ENCODE measurements around the gene NLGN4Y.

The NLGN4Y gene

DNA sequence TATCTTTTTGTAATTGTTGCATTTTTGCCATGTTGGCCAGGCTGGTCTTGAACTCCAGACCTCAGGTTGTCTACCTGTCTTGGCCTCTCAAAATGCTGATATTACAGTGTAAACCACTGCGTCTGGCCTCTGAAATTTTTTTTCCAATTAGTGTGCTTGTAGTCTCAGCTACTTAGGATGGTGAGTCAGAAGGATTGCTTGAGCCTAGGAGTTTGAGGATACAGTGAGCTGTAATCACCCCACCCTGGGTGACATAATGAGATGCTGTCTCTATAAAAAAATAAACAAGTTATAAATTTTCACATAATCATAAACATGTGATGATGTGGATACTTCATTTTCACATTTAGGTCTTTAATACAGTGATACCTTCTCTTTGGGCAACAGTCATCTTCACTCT, 154.9 kb downstream of the NLGN4Y start:
- DNase-seq, result no peak

DNA sequence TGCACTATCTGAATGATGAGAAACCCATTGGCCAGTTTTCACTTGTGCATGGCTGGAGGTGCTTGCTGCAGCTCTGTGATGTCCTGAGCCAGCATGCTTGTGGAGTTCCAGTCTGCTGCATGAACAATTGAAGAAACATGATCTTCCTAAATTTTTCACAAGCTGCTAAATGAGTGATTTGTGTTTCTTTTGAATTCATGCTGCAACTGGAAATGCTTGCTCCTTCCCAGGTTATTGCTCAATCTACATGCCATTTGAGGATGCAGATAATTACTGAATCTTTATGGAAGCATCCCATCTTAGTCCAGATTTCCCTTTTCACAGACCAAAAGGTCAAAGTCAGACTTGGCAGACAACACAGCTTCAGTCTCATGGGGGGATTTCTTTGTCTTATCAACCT, 170.2 kb downstream of the NLGN4Y start:
- peak; percentile 66 for DNase-seq

DNA sequence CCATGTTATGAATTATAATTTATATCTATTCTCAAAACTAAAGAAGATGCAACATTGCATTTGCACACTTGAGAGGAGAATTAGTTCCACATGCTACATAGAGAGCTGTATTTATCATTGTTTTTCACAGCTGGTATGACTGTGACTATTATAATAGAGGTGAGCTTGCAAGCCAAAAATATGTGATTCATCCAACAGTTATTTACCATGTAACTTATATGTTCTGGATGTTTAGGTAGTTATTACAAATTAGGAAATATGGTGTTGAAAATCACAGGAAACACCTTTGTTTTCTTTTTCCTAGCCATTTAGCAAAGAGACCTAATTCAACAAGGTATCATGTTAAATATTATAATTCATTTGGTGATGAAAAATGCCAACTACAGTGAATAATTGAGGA, 183.8 kb downstream of the NLGN4Y start:
- peak; percentile 29 for DNase-seq

DNA sequence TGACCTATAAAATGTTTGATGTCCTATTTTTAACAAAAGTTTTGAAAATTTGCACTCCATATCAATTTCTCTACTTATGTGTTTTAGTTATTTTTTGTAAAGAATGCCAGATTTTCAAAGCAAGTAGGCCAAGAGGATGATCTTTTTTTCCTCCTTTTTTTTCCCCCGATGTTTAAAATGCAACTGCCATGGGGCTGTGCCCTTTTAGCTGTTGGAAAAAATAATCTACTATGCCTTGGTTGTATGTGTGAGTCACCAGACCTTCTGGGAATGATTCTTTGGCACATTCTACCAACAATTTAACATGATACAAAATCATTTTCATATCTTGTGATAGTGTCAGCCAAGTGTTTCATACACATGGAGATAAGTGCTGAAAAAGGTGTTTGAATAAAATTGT, 217.3 kb downstream of the NLGN4Y start:
- DNase-seq, result no peak

DNA sequence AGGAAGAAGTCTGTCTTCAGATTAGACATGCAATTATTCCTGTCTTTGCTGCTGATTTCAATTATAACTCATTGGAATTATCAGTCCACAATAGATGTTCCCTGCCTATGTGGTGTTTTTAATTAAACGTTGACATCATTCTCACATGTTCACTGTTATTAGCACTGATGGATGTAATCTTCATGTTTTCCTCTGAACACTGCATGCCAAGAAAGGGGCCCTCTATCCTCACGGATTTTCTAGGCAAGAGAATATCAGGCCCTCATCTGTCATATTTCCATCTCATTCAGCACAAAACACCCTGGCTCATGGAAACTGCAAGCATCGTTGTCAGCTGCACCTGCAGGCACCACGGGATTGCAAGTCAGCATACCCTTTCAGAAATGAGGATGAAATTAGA, 224.0 kb downstream of the NLGN4Y start:
- no peak for DNase-seq

DNA sequence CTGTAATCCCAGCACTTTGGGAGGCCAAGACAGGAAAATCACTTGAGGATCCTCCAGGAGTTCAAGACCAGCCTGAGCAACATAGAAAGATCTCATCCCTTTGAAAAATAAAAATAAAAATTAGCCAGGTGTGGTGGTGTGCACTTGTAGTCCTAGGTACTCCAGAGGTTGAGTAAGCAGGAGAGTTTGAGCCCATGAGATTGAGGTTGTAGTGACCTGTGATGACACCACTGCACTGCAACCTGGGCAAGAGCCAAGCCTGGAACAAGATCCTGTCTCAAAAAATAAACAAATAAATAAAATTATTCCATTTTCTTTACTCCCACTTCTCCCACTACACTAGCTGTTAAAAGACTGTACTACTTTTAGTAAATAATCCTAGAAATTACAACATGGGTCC, 231.2 kb downstream of the NLGN4Y start:
- DNase-seq, result no peak

DNA sequence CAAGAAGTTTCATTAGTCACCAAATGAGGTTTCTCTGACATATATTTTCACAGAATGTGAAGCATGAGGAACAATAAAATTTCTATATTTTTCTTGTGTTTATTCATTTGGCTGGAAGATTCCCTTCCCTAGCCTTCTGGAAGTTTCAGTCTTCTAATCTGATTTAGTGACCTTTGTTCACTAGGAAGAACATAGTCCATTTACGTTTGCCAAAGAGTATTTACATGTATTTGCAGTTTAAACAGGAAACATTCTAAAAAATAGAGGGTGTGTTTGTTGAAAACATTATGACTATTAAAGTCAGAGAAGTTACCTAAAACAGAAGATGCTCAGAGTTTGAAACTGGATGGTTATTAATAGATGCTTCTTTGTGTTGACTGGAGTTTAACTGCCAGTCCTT, 238.6 kb downstream of the NLGN4Y start:
- DNase-seq, result no peak

DNA sequence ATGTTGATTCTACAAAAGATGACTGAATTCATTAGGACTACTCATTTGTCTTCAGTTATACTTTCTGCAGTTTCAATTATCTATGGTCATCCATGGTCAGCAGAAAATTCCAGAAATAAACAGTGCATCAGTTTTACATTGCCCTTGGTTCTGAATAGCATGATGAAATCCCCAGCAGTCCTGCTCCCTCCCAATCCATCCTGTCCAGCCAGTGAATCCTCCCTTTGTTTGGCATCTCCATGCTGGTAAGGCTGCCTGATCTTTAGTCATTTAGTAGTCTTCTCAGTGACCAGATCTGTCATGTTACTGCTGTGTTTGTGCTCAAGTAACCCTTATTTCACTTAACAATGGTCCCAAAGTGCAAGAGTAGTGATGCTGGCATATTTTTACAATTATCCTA, 239.3 kb downstream of the NLGN4Y start:
- DNase-seq, result no peak

DNA sequence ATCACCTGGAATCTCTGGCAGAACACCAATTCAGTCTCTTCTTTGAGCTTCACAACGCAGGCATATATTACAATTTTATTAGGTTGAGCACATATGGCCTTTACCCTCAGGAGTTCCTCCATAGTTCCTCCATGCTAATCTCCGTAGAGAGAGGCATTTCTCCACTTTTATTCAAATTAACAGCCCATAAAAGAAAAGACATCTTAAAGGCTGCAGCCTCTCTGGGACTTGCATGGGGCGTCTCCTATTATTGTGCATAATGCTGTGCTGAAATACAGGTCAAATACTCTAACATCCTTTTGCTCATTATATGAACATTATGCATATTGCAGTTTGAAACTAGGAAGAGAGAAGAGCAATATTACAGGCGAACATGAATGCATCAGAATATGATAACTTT, 253.9 kb downstream of the NLGN4Y start:
- DNase-seq, result no peak

DNA sequence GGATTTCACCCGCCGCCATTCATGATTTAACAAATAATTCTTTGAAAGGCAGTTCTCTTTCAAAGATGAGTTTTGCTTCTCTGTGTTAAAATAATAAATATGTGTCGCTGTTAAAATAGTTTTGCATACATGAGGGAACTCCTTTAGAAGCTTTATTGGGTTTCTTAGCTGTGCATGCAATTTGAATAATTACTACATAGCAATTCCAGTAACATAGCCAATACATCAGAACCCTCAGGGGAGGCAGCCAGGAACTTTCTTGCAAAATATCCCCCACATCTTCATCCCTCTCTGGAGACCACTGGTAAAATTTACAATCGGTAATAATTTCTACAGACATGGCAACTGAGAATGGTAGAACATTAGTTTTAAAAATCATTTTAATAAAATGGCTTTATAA, 268.8 kb downstream of the NLGN4Y start:
- DNase-seq, result no peak

DNA sequence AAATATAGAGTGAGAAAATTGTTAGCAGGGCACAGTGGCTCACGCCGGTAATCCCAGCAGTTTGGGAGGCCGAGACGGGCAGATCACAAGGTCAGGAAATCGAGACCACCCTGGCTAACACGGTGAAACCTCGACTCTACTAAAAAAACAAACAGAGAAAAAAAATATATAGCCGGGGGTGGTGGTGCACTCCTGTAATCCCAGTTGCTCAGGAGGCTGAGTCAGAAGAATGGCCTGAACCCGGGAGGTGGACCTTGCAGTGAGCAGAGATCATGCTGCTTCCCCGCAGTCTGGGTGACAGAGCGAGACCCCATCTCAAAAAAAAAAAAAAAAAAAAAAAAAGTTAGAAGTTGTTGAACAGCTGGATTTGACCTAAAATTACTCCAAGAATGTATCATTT, 269.3 kb downstream of the NLGN4Y start:
- DNase-seq, result no peak

DNA sequence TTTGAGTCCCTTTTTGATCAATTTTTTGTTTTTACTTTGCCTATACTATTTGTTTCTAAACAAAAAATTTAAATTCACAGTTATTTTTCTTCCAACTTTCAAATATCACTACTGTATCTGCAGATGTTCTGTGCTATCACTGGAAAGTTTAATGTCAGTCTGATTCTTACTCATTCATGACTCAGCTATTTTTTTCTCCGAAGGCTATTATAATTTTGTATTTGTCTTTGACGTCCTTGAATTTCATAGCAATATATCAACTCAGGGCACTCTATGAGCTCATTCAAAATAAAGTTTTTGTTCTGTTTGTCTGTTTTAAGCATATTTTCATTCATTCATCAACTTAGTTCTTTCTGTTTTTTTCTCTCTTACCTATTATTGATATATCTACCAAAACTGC, 273.7 kb downstream of the NLGN4Y start:
- DNase-seq, result peak; percentile 38

DNA sequence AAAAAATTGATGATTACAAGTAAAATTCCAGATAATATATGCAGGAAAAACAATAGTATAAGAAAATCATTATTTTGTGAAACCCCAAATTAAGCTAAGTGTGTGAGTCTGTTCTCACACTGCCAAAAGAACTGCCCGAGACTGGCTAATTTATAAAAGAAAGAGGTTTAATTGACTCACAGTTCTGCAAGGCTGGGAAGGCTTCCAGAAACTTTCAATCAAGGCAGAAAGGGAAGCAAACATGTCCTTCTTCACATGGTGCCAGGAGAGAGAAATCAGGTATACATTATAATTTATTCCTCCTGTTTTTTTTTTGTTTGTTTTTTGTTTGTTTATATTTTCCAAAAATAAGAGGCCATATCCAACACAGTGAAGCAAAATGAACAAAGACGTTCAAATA, 276.8 kb downstream of the NLGN4Y start:
- no peak for DNase-seq

DNA sequence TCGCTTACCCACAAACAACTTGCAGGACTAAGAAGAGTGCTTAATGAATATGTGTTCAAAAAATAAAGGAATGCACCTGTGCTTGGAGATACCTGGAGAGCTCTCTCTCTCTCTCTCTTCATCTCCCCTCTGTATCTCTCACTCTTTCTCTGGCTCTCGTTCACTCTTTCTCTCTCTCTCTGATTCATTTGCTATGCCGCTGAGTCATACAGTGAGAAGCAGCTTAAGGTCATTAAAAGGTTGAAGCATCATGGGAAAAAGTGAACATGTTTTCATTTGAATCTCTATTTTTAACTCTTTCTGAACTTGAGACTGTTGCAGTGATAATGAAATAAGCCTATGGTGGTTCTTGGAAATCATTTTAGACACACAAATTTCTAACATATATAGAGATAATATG, 277.8 kb downstream of the NLGN4Y start:
- peak; percentile 54 for DNase-seq

DNA sequence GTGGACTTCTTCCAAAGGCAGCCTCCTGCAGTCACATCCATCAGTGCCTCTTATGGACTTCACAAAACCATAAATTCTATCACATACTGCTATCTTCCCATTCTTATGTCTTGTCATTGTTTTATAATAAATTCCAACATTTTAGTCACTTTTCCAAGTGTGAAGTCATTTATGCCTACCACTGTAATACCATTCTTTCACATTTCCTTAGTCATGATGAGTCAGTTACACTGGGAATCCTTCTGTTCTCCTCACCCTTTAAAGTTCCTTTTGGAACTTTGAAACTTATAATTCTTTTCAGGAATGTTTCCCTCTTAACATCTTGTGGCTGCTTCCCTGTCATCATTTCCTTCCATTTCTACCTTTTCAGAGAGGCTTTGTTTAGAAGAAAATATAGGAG, 279.7 kb downstream of the NLGN4Y start:
- DNase-seq, result peak; percentile 76

DNA sequence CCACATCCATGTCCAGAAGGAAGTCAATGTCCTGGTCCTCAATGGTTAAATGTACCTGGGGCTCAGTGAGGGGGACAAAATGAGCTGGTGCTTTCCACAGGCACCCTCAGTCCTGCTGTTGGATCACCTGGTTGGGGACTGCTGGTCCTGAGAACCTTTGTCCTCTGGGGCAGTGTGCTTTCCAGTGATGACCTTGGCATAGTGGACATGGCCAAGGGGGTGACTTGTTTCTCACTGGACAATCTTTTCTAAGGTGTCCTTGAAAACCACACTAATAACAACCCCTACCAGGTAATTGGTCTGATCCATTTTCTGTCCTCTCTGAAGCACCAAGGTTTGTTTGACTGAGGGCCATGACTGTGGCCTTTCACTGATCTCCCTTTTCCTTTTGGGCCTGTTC, 294.1 kb downstream of the NLGN4Y start:
- no peak for DNase-seq

DNA sequence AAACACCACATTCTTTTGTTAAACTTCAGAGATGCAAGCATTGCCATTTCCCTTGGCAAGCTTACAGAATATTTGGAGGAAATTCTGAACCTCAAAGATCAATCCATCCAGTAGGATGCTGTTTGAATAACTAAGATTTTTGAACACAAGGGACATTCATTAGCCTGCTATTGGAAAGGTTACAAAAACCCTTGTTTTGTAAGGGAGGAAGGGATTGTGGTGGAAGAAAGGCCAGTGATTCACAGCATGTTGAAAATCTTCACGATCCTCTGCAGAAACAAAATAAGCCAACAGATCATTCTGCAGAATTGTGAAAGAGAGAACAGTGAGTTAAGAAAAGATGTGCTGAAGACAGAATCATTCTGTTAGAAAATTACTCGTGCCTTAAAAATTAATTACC, 297.9 kb downstream of the NLGN4Y start:
- DNase-seq, result peak; percentile 95

DNA sequence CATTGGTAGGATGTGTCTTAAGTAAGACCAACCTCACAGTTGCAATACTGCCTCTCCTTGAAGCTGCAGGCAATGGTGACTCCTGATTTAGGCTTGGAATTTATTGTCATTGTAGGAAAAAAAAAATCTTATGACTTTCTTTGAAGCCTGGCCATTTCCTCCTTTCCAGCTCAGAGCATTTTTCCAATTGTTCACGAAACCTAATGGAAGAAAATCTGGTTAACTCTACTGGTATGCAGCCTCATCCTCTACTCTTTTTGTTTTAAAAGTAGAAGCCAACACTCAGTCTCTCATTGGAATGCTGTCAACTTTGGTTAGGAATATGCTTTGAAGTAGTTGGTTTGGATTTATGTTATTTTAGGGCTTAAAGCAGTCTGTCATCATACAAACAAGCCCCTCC, 298.6 kb downstream of the NLGN4Y start:
- peak; percentile 80 for DNase-seq

DNA sequence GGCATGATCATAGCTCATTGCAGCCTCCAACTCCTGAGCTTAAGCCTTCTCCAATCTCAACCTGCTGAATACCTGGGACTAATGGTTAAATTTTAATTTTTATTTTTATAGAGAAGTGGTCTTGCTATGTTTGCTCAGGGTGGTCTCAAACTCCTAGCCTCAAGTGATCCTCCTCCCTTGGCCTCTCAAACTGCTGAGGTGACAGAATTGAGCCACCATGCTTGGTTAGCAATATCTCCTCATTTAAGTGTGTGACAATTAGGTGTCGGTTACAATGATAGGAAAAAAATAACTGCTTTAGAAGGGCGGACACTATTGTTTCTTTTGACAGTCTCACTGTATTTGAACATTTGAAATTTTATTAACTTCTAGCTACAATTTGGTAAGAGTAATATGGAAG, 300.3 kb downstream of the NLGN4Y start:
- no peak for DNase-seq

DNA sequence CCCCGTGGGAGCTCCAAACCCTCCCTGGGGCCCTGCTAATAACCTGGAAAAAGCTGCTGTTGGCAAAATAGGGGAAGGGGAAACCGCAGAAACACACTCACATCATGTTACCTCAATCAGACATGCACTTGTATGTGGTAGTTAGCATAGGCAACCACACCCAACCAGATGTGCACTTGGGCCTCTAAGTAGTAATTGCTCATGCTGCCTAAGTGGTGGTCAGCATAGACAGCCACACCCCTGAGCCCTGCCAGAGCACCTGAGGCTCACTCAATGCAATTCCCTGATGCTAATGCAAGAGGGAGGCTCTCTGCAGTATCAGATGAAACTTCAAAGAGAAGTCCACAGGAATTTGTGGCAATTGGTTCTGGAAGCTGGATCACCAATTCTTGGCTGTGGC, 301.4 kb downstream of the NLGN4Y start:
- DNase-seq, result no peak

DNA sequence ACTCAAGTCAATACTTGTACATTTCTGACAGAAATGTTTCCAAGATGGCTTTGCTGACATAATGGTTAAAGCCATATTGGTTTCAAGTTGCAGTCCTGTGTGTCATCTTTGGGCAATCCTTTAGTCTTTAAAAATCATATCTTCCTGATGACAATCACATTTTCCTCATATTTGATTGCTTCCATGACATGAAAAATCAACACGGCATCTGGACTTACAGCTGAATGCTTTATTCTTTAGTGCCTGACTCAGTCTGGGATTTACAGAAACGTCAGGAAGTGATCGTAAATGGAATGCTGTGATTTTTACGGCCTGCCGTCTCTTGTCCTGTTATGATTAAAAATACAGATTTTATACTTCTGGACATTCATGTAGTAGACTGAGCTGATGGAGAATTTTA, 304.2 kb downstream of the NLGN4Y start:
- DNase-seq, result peak; percentile 85

DNA sequence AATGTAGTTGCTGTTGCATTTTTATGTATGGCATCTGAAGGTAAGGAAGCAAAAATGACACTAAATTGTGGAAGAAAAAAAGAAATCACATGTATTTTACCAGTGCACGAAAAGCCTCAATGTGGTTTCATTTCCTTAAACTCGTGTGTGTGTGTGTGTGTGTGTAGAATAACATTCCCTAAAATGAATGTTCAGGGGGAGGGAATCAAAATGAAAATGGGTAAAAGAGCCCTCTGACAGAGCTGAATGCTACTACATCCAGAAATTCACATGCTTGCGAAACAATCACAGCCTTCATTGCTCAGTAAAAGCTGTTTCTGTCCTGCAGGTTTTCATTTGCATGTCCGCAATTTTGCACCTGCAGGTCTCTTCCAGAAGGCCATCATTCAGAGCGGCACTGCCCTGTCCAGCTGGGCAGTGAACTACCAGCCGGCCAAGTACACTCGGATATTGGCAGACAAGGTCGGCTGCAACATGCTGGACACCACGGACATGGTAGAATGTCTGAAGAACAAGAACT, 305.1 kb downstream of the NLGN4Y start:
- peak; percentile 47 for DNase-seq

DNA sequence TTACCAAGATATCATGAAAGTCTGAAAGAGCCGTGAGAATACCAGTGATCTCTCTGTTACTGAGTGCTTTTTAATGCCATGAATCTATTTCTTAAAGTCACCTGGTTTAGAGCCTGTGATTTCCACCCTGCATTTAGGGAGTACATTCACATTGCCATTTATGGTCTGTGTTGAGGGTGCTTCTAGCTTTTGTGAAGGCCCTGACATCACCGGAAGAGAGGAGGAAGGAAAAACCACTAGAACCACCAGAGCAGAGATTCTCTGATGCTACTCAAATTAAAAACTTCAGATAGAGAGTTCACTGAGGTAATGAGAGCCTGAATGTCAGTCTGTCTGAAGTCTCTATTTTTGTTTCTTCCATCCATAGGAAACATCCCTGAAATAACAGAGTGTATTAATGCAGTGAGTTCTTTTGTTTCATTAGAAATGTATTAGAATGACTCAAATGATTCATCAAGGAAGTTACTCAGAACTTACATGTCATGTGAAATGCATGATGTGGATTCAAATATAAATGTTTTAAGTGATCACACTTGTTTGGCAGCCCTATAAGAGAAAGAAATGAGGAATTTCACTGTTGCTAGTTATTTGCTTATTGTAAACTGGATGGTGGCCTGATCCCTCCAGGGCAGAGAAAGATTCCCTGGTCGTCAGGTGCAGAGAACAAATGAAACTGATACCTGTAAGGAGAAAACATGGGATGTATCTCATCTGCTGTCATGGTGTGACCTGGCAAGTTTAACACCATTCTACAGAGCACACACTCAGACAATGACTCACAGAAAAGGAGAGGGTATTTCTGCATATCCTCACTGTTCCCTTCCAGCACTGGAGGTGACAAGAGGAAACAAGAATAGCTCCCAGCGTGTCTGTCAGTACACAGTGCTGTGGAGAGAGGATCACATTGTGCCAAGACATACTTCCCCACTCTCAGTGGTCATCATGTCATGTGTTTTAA, 310.1 kb downstream of the NLGN4Y start:
- peak; percentile 77 for DNase-seq

DNA sequence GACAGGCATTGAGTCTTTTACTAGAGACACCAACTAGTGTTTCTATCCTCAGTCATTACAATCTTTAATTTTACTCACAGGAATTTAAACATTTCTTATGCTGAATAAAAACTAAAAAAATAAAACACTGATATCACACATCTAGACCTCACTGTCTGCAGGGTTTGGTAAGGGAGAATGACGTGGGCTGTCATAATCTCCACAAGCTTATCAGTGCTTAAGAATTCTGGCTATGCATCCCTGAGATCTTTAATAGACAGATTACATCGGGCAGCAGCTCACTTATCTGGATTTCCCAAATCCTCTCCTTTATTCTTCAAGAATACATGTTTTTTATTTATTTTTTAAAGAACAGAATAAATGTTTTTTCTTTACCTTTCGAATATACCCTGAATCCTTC, 313.1 kb downstream of the NLGN4Y start:
- DNase-seq, result no peak

DNA sequence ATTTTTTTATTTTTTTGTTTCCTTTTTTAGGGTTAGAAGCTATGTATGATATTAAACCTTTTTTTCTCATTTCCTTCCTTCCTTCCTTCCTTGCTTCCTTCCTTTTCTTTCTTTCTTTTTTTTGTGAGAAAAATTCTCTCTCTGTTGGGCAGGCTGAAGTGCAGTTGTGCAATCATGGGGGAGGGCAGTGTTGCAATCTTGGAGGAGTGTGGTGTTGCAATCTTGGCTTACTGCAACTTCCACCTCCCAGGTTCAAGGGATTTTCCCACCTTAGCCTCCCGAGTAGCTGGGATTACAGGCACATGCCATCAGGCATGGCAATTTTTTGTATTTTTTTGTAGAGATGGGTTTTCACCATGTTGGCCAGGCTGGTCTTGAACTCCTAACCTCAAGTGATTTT, 326.4 kb downstream of the NLGN4Y start:
- peak; percentile 48 for DNase-seq
